Measurements from ENCODE around the gene NXPH4. TPM values are rescaled to one million over a fixed set of nuclear protein-coding genes. Genes with fewer than 3 reads are reported as not detected.
A peak's percentile ranks its signal among the peaks of the same experiment; 100 is the strongest.

The NXPH4 gene
- total RNA-seq, 1 experiment from 2014 or later, result not detected

DNA sequence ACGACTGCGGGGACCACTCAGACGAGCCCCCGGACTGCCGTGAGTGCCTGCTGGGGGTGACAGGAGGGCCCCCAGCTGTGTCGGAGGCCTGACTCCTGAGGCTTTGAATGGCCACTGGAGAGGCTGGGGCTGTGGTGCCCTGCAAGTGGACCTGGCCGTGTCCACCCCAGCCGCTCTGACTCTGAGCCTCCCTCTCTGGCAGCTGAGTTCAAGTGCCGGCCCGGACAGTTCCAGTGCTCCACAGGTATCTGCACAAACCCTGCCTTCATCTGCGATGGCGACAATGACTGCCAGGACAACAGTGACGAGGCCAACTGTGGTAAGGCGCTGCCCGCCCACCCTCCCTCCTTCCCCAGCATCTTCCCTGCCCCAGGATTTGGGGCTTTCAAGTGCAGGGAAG lies 16.1 kb upstream of the NXPH4 start:
- in situ Hi-C loops (cut with HindIII; ENCODE audit: low sequenced_read_pairs), result no loop called here
- DNase-seq (ENCODE audit: low spot score), result no peak

DNA sequence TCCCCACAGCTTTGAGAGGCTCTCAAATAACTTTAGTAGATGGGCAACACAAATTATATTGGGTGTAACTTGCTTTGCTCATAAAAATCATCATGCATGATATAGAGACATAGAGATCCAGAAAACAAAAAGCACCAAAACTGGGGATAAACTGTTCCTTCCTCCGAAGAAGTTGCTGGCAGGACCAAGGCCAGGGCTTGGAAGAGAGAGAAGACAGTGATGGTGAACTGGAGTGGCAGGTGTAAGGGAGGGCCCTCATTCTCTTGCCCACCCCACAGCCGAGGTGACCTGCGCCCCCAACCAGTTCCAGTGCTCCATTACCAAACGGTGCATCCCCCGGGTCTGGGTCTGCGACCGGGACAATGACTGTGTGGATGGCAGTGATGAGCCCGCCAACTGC lies 15.4 kb upstream of the NXPH4 start:
- DNase-seq (ENCODE audit: low spot score), result no peak
- in situ Hi-C loops (cut with HindIII; ENCODE audit: low sequenced_read_pairs), result no loop called here

DNA sequence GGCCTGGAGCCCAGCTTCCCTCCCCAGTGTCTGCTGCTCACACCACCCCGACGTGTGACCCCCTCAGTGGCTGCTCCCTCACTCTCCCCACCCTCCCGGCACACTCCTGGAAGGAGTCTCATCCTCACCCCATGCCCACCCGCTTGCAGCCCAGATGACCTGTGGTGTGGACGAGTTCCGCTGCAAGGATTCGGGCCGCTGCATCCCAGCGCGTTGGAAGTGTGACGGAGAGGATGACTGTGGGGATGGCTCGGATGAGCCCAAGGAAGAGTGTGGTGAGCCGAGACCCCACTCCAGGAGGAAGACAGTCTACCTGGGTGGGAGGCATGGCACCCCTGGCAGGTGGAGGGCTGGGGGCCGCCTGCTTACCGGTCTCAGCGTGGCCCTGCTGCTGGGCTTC lies 15.0 kb upstream of the NXPH4 start:
- no peak for DNase-seq (ENCODE audit: low spot score)
- in situ Hi-C loops (cut with HindIII; ENCODE audit: low sequenced_read_pairs), result no loop called here

DNA sequence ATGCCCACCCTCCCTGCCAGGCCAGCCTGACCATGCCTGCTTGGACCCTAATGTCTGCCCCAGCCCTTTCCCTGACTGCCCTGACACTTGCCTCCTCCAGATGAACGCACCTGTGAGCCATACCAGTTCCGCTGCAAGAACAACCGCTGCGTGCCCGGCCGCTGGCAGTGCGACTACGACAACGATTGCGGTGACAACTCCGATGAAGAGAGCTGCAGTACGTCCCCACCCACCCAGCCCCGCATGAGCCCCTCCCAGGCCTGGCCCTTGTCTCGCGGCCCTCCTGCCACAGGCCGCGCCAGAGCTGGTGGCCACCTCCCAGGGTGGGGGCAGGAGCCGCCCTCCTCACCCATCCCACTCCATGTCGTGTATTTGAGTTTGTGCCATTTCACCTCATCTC lies 14.3 kb upstream of the NXPH4 start:
- in situ Hi-C loops (cut with HindIII; ENCODE audit: low sequenced_read_pairs), result no loop called here
- DNase-seq (ENCODE audit: low spot score), result no peak

DNA sequence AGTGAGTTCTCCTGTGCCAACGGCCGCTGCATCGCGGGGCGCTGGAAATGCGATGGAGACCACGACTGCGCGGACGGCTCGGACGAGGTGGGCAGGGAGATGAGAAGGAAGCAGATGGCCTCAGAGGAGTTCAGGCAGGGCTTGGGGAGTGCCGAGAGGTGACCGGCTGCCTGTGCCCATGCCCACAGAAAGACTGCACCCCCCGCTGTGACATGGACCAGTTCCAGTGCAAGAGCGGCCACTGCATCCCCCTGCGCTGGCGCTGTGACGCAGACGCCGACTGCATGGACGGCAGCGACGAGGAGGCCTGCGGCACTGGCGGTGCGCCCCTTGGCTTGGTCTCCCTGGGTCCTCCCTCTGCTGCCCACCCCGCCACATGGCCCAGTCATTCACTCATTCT lies 13.4 kb upstream of the NXPH4 start:
- DNase-seq (ENCODE audit: low spot score), result peak; percentile 66
- in situ Hi-C loops (cut with HindIII; ENCODE audit: low sequenced_read_pairs), result no loop called here

DNA sequence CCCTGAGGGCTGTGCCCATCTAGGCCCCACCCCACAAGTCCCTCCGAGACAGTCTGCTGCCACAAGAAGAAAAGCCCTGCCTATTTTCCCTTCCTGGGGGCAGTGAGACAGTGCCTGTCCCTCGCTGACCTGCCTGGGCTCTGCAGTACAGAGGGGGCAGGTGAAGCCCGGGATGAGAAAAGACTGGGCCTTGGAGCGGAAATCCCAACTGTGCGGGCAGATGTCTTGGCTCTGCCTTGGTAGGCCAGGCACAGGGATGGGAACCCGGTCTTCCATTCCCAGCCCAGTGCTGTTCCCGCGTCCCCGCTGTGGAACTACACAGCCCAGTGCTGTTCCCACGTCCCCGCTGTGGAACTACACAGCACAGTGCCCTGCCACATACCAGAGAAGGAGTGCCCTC lies 12.8 kb upstream of the NXPH4 start:
- peak; percentile 95 for DNase-seq (ENCODE audit: low spot score)
- in situ Hi-C loops (cut with HindIII; ENCODE audit: low sequenced_read_pairs), result no loop called here

DNA sequence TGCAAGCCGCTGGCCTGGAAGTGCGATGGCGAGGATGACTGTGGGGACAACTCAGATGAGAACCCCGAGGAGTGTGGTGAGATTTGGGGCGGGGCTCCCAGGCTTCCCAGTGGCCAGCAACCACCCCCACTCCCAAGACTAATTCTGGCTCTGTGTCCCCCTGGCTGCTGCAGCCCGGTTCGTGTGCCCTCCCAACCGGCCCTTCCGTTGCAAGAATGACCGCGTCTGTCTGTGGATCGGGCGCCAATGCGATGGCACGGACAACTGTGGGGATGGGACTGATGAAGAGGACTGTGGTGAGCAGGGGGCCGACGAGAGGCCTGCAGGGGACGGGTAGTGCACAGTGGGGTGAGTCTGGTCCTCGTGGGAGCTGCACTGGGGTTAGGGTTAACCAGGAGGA lies 12.1 kb upstream of the NXPH4 start:
- no peak for DNase-seq (ENCODE audit: low spot score)
- in situ Hi-C loops (cut with HindIII; ENCODE audit: low sequenced_read_pairs), result no loop called here

DNA sequence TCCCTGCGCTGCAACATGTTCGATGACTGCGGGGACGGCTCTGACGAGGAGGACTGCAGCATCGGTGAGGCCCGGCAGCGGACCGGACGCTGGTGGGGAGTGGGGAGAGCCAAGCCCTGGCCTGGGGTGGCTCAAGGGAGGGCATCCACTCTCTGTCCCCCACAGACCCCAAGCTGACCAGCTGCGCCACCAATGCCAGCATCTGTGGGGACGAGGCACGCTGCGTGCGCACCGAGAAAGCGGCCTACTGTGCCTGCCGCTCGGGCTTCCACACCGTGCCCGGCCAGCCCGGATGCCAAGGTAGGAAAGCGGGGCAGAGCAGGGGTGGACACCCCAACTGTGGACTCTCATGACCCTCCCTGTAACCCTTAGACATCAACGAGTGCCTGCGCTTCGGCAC lies 11.4 kb upstream of the NXPH4 start:
- no peak for DNase-seq (ENCODE audit: low spot score)
- in situ Hi-C loops (cut with HindIII; ENCODE audit: low sequenced_read_pairs), result no loop called here

DNA sequence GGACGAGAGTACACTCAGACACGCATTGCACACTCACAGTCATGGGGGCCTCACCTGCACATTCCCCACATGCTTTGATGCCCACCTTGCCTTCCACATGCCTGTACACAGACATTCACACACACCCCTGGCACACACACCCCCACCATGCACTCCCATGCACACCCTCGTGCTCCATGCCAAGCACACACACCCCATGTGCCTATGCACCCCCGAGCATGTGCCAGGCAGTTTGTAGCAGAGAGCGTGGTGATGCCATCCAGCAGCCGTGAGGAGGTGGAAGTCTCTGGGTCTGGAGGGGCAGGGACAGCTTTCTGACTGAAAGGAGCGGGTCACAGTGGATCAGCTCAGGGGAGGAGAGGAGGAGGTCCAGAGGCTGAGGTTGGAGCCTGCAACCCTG lies 10.7 kb upstream of the NXPH4 start:
- no peak for DNase-seq (ENCODE audit: low spot score)
- in situ Hi-C loops (cut with HindIII; ENCODE audit: low sequenced_read_pairs), result no loop called here

DNA sequence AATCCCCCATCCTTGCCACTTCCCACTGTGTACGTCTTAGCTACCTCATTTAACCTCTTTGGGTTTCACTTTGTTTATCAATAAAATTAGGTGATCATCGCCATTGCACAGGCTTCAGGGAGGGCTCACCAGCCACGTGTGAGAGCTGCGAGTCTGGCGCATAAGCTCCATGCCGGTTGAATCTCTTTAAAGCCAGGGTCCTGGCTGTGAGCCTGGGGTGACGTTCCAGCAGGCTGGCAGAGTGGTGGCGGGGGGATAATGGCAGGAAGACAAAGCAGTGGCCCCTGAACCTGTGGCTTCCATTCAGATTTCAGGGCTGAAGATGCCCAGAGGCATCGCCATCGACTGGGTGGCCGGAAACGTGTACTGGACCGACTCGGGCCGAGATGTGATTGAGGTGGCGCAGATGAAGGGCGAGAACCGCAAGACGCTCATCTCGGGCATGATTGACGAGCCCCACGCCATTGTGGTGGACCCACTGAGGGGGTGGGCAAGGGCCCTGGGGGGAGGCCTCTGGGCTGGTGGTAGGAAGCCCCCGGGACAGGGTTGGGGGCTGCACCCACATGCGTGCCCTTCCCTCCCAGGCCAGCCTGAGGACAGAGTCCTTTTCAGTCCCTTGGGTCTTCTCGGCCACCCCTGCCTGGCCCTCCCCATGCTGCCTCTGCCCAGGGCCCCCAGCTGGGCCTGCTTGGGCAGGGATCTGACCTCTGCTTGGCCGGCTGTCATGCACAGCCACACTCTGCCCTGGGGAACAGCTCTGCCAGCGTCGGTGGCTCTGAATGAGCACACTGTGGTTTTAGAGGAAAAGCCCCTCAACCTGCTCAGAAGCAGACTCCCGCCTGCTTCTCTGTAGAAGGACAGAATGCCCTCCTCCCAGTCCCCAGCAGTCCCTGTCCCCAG lies 8.6 kb upstream of the NXPH4 start:
- in situ Hi-C loops (cut with HindIII; ENCODE audit: low sequenced_read_pairs), result no loop called here
- no peak for DNase-seq (ENCODE audit: low spot score)

DNA sequence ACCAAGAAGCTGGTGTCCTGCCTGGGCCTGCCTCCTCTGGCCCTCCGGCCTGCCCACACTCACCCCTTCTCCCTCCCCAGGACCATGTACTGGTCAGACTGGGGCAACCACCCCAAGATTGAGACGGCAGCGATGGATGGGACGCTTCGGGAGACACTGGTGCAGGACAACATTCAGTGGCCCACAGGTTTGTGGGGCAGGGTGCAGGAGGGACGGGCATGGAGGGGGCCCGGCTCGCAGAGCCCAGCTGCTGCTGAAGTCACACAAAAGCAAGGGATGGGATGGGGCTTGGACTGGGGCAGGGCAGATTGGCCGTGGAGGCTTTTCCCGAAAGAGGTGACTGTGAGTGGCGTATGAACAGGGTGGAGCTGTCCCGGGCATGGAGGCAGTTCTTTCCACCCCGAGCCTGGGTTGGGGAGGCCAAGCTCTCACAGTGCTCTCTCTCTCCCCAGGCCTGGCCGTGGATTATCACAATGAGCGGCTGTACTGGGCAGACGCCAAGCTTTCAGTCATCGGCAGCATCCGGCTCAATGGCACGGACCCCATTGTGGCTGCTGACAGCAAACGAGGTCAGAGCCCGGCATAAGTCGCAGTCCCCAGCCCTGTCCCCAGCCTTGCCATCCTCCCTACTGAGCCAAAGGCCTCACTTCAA lies 7.8 kb upstream of the NXPH4 start:
- in situ Hi-C loops (cut with HindIII; ENCODE audit: low sequenced_read_pairs), result no loop called here
- DNase-seq (ENCODE audit: low spot score), result peak; percentile 70

DNA sequence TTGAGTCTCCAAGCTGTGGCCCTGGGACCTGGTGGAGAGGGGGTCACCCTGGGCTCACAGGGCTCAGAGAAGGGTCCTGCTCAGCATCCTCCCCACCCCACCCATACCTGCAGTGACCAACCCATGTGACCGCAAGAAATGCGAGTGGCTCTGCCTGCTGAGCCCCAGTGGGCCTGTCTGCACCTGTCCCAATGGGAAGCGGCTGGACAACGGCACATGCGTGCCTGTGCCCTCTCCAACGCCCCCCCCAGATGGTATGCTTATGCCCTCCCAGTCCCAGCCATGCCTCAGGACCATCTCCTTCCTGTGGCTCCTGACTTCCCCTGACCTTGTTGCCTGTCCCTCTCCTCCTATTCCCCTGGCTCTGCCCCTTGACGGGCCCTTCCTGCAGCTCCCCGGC lies 6.7 kb upstream of the NXPH4 start:
- DNase-seq (ENCODE audit: low spot score), result no peak
- in situ Hi-C loops (cut with HindIII; ENCODE audit: low sequenced_read_pairs), result no loop called here

DNA sequence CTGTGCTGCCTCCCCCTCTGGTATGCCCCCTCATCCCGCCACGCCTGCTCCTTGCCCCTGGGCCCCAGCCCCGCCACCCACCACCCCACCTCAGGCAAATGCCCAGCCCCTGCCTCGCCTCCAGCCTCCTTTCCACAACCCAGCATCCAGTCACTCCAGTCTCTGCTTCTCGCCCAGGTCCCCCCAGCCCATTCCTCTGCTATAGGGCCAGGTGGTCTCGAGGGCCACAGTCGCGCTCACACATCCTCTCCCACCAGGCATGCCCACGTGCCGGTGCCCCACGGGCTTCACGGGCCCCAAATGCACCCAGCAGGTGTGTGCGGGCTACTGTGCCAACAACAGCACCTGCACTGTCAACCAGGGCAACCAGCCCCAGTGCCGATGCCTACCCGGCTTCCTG lies 6.1 kb upstream of the NXPH4 start:
- in situ Hi-C loops (cut with HindIII; ENCODE audit: low sequenced_read_pairs), result no loop called here
- no peak for DNase-seq (ENCODE audit: low spot score)

DNA sequence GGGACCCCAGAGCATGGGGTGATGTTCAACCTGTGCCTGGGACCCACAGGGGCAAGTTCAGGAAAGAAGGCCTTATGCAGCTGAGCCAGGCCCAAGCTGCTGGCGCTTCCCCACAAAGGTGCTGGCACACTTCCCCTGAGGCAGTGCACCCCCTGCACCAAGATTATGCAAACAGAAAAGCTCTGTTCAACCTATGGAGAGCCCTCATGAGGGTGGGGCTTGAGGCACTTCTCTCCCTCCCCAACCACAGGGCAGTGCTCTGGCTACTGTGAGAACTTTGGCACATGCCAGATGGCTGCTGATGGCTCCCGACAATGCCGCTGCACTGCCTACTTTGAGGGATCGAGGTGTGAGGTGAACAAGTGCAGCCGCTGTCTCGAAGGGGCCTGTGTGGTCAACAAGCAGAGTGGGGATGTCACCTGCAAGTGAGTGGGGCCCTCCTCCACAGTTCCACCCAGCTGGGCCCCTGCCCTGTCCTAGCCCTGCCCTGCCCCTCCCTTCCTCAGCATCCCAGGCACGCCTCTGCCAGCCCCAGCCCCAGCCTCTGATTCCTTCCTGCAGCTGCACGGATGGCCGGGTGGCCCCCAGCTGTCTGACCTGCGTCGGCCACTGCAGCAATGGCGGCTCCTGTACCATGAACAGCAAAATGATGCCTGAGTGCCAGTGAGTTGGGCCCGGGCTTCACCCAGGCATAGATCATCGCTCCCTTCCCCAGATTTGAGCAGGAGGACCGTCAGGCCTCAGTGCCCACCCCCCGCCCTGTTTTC lies 5.5 kb upstream of the NXPH4 start:
- in situ Hi-C loops (cut with HindIII; ENCODE audit: low sequenced_read_pairs), result no loop called here

DNA sequence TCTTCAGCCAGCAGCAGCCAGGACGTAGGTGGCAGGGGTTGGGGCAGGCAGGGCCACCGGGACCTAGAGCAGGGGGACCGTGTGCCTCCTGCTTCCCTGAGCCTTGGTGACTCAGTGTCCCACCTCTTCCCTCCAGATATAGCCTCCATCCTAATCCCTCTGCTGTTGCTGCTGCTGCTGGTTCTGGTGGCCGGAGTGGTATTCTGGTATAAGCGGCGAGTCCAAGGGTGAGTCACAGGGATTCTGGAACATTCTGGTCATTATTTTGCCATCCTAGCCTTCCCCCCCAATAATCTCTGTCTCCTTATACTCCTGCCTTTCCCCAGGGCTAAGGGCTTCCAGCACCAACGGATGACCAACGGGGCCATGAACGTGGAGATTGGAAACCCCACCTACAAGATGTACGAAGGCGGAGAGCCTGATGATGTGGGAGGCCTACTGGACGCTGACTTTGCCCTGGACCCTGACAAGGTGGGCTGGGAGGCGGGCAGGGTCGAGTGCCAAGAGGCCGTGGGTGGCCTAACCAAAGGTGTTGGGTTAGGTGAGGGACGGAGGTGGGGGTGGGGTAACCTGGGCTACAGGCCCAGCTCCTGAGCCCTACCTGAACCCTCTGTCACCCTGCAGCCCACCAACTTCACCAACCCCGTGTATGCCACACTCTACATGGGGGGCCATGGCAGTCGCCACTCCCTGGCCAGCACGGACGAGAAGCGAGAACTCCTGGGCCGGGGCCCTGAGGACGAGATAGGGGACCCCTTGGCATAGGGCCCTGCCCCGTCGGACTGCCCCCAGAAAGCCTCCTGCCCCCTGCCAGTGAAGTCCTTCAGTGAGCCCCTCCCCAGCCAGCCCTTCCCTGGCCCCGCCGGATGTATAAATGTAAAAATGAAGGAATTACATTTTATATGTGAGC lies 4.5 kb upstream of the NXPH4 start:
- no peak for DNase-seq (ENCODE audit: low spot score)
- in situ Hi-C loops (cut with HindIII; ENCODE audit: low sequenced_read_pairs), result no loop called here

More for the DNA sequence above, 5.5 kb upstream of the NXPH4 start:
- peak; percentile 48 for DNase-seq (ENCODE audit: low spot score)

DNA sequence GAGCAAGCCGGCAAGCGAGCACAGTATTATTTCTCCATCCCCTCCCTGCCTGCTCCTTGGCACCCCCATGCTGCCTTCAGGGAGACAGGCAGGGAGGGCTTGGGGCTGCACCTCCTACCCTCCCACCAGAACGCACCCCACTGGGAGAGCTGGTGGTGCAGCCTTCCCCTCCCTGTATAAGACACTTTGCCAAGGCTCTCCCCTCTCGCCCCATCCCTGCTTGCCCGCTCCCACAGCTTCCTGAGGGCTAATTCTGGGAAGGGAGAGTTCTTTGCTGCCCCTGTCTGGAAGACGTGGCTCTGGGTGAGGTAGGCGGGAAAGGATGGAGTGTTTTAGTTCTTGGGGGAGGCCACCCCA lies 3.9 kb upstream of the NXPH4 start:
- no peak for DNase-seq (ENCODE audit: low spot score)

DNA sequence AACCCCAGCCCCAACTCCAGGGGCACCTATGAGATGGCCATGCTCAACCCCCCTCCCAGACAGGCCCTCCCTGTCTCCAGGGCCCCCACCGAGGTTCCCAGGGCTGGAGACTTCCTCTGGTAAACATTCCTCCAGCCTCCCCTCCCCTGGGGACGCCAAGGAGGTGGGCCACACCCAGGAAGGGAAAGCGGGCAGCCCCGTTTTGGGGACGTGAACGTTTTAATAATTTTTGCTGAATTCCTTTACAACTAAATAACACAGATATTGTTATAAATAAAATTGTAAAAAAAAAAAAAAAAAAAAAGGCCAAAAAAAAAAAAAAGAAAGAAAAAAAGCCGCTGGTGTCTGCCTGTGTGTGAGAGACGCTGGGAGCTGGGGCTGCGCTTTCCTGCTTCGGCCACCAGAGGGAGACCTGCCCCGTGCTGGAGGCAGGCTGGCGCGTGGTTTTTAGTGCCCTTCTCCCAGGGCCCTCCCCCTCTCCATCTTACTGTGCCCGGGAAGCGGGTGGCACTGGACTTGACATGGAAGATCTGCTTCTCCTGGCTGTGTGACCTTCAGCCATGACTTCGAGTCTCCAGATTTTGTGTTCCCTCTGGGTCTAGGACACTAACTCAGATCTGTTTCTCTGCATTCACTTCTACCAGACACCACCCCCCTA lies 3.4 kb upstream of the NXPH4 start:
- peak; percentile 92 for DNase-seq (ENCODE audit: low spot score)
- in situ Hi-C loops (cut with HindIII; ENCODE audit: low sequenced_read_pairs), result no loop called here

More for the DNA sequence above, 3.9 kb upstream of the NXPH4 start:
- in situ Hi-C loops (cut with HindIII; ENCODE audit: low sequenced_read_pairs), result no loop called here

DNA sequence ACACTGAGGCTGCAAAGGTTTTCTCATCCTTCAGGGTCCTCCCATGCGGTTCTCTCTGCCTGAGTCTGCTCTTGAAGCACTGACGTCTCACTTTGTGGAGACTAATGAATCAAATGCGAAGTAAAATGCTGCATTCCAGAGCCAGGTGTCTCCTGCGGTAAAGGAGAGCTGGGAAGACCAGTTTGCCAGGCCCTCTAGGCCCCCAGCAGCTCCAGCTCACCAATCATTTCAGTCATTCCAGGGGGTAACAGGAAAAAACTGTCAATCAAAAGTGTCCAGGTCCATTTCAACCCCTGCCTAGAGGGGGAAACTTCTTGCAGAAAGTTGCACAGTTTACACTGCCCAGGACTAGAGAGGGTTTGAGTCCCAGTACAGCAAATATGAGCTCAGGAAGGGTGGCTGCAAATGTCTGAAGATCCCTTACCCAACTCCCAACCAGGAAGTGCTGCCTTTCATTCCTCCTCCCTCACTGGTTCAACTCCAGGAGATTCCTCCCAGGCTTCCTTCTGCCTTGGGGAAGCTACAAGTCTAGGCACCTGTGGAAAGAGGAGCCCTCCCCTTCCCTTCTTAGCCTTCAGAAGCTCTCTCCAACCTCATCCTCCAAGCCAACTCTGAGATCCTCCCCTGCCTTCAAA lies 2.7 kb upstream of the NXPH4 start:
- no peak for DNase-seq (ENCODE audit: low spot score)
- in situ Hi-C loops (cut with HindIII; ENCODE audit: low sequenced_read_pairs), result no loop called here
